Ishikawa (cell line): ENCODE measurements around the gene CACNA1C.

Experiments used
- CEBPB ChIP-seq: IDR thresholded peaks from 2 replicates; pipeline ENCODE4 v1.6.1; 2012
- CREB1 ChIP-seq: IDR thresholded peaks from 2 replicates; pipeline ENCODE4 v1.6.1; 2012; ENCODE audit warnings: low read depth
- EGR1 ChIP-seq: IDR thresholded peaks from 2 replicates; pipeline ENCODE4 v1.6.1; 2012
- EP300 ChIP-seq: IDR thresholded peaks from 2 replicates; pipeline ENCODE4 v1.6.1; 2012; ENCODE audit warnings: borderline replicate concordance
- FOXM1 ChIP-seq: IDR thresholded peaks from 2 replicates; pipeline ENCODE4 v1.6.1; 2012; ENCODE audit warnings: low read depth, borderline replicate concordance
- NFIC ChIP-seq: IDR thresholded peaks from 2 replicates; pipeline ENCODE4 v1.6.1; 2012
- RAD21 ChIP-seq: IDR thresholded peaks from 2 replicates; pipeline ENCODE4 v1.6.1; 2012; ENCODE audit warnings: low read depth
- TAF1 ChIP-seq: IDR thresholded peaks from 2 replicates; pipeline ENCODE4 v1.6.1; 2012; ENCODE audit warnings: low read depth, mild to moderate bottlenecking
- TCF12 ChIP-seq: IDR thresholded peaks from 2 replicates; pipeline ENCODE4 v1.6.1; 2012; ENCODE audit warnings: low read depth
- TEAD4 ChIP-seq: IDR thresholded peaks from 2 replicates; pipeline ENCODE4 v1.6.1; 2012
- USF1 ChIP-seq: IDR thresholded peaks from 2 replicates; pipeline ENCODE4 v1.6.1; 2012
- YY1 ChIP-seq: IDR thresholded peaks from 2 replicates; pipeline ENCODE4 v1.6.1; 2012; ENCODE audit warnings: low read depth
- ZBTB7A ChIP-seq: IDR thresholded peaks from 2 replicates; pipeline ENCODE4 v1.6.1; 2012; ENCODE audit warnings: low read depth
- TF ChIP-seq, protein P1 (sequence below): IDR thresholded peaks from 2 replicates; pipeline ENCODE4 v1.6.1; 2012; ENCODE audit warnings: low read depth, mild to moderate bottlenecking
- TF ChIP-seq, protein P2 (sequence below): IDR thresholded peaks from 2 replicates; pipeline ENCODE4 v1.6.1; 2012

Gene CACNA1C

GRCh38 chr12:2501464-2502191, 448.8 kb downstream of the CACNA1C start:
- TF ChIP-seq, protein P1, sequence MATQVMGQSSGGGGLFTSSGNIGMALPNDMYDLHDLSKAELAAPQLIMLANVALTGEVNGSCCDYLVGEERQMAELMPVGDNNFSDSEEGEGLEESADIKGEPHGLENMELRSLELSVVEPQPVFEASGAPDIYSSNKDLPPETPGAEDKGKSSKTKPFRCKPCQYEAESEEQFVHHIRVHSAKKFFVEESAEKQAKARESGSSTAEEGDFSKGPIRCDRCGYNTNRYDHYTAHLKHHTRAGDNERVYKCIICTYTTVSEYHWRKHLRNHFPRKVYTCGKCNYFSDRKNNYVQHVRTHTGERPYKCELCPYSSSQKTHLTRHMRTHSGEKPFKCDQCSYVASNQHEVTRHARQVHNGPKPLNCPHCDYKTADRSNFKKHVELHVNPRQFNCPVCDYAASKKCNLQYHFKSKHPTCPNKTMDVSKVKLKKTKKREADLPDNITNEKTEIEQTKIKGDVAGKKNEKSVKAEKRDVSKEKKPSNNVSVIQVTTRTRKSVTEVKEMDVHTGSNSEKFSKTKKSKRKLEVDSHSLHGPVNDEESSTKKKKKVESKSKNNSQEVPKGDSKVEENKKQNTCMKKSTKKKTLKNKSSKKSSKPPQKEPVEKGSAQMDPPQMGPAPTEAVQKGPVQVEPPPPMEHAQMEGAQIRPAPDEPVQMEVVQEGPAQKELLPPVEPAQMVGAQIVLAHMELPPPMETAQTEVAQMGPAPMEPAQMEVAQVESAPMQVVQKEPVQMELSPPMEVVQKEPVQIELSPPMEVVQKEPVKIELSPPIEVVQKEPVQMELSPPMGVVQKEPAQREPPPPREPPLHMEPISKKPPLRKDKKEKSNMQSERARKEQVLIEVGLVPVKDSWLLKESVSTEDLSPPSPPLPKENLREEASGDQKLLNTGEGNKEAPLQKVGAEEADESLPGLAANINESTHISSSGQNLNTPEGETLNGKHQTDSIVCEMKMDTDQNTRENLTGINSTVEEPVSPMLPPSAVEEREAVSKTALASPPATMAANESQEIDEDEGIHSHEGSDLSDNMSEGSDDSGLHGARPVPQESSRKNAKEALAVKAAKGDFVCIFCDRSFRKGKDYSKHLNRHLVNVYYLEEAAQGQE: no peak
- TF ChIP-seq EGR1 (no peak), ZBTB7A (no peak), CEBPB (no peak), CREB1 (no peak), RAD21 (no peak), FOXM1 (no peak), EP300 (no peak), TAF1 (no peak), USF1 (no peak), TCF12 (no peak), TEAD4 (no peak), NFIC (no peak), YY1 (no peak)
- TF ChIP-seq, protein P2, sequence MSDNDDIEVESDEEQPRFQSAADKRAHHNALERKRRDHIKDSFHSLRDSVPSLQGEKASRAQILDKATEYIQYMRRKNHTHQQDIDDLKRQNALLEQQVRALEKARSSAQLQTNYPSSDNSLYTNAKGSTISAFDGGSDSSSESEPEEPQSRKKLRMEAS: no peak

- TF ChIP-seq, protein P1: no peak
- TF ChIP-seq NFIC: no peak
- no peak for TF ChIP-seq TAF1
- TF ChIP-seq EGR1: no peak
- TF ChIP-seq CEBPB: no peak
- no peak for TF ChIP-seq RAD21
- TF ChIP-seq ZBTB7A: no peak
Measured at GRCh38 chr12:2503036-2503435, 450.2 kb downstream of the CACNA1C start.

GRCh38 chr12:2503762-2504161, 451.0 kb downstream of the CACNA1C start:
- TF ChIP-seq NFIC: no peak
- TF ChIP-seq TEAD4: no peak

GRCh38 chr12:2504577-2504976, 451.8 kb downstream of the CACNA1C start:
- TF ChIP-seq ZBTB7A: no peak
- no peak for TF ChIP-seq TEAD4
- TF ChIP-seq NFIC: no peak
- no peak for TF ChIP-seq CEBPB
- no peak for TF ChIP-seq FOXM1
- no peak for TF ChIP-seq EP300
- no peak for TF ChIP-seq USF1
- TF ChIP-seq, protein P2: no peak
- TF ChIP-seq, protein P1: no peak
- no peak for TF ChIP-seq TCF12
- no peak for TF ChIP-seq YY1
- no peak for TF ChIP-seq CREB1
- TF ChIP-seq TAF1: no peak
- no peak for TF ChIP-seq EGR1

GRCh38 chr12:2507814-2508213, 455.0 kb downstream of the CACNA1C start:
- TF ChIP-seq NFIC: no peak
- TF ChIP-seq, protein P2: no peak
- TF ChIP-seq EGR1: no peak
- TF ChIP-seq ZBTB7A: no peak
- TF ChIP-seq YY1: no peak
- no peak for TF ChIP-seq EP300
- TF ChIP-seq RAD21: no peak
- no peak for TF ChIP-seq USF1
- TF ChIP-seq CREB1: no peak
- no peak for TF ChIP-seq TCF12
- no peak for TF ChIP-seq CEBPB
- TF ChIP-seq, protein P1: no peak
- TF ChIP-seq FOXM1: no peak
- TF ChIP-seq TEAD4: no peak
- TF ChIP-seq TAF1: no peak
